Endodermal cell (in vitro differentiated cells): Measurements from ENCODE around the gene ZBTB16. TPM values are rescaled to one million over a fixed set of nuclear protein-coding genes. Genes with fewer than 3 reads are reported as not detected.

Experiments
- DNase-seq: peaks from one replicate; pipeline ENCODE4 v3.0.0-alpha.2; 2017
- H3K27ac ChIP-seq: 2 replicates; pipeline ENCODE4 v1.5.1; 2013; ENCODE audit warnings: mild to moderate bottlenecking, low read depth, low read length, moderate library complexity
- H3K27me3 ChIP-seq: 2 replicates; pipeline ENCODE4 v1.6.1; 2013; ENCODE audit warnings: mild to moderate bottlenecking, low read length, moderate library complexity; ENCODE audit not compliant: insufficient read depth, control insufficient read depth, poor library complexity, severe bottlenecking
- H3K36me3 ChIP-seq: 2 replicates; pipeline ENCODE4 v1.7.0; 2013; ENCODE audit warnings: mild to moderate bottlenecking, low read length, moderate library complexity; ENCODE audit not compliant: control insufficient read depth, insufficient read depth
- H3K4me1 ChIP-seq: one replicate; pipeline ENCODE4 v1.7.0; 2013; ENCODE audit warnings: low read length; ENCODE audit not compliant: control insufficient read depth, insufficient read depth
- H3K4me3 ChIP-seq: 2 replicates; pipeline ENCODE4 v1.5.1; 2013; ENCODE audit warnings: mild to moderate bottlenecking, low read length, moderate library complexity
- H3K9ac ChIP-seq: 2 replicates; pipeline ENCODE4 v1.6.1; 2013; ENCODE audit warnings: mild to moderate bottlenecking, low read length, moderate library complexity; ENCODE audit not compliant: poor library complexity, severe bottlenecking; ENCODE audit errors: extremely low read depth
- H3K9me3 ChIP-seq: 2 replicates; pipeline ENCODE4 v1.6.1; 2013; ENCODE audit warnings: mild to moderate bottlenecking, low read length, moderate library complexity; ENCODE audit not compliant: control insufficient read depth
- H3K27ac Mint-ChIP-seq: 2 replicates; pipeline ENCODE4 v1.8.0; 2020; ENCODE audit warnings: mixed read lengths
- H3K27me3 Mint-ChIP-seq: 2 replicates; pipeline ENCODE4 v1.8.0; 2021; ENCODE audit warnings: mild to moderate bottlenecking, mixed read lengths; ENCODE audit not compliant: insufficient read depth
- H3K36me3 Mint-ChIP-seq: 2 replicates; pipeline ENCODE4 v1.8.0; 2020; ENCODE audit warnings: low read depth, mixed read lengths
- H3K4me1 Mint-ChIP-seq: 2 replicates; pipeline ENCODE4 v1.8.0; 2020; ENCODE audit warnings: mixed read lengths
- H3K4me3 Mint-ChIP-seq: 2 replicates; pipeline ENCODE4 v1.8.0; 2020; ENCODE audit warnings: mild to moderate bottlenecking, moderate library complexity, mixed read lengths
- H3K9me3 Mint-ChIP-seq: 2 replicates; pipeline ENCODE4 v1.8.0; 2020; ENCODE audit warnings: mild to moderate bottlenecking, mixed read lengths
- CTCF ChIP-seq: fragments of 200-600 bp; sonication (generic); conservative IDR thresholded peaks from 2 replicates; pipeline ENCODE4 v1.5.0; 2021; ENCODE audit warnings: antibody characterized with exemption, mild to moderate bottlenecking
- WGBS, 2 experiments: methylation state at CpG; one replicate each; pipeline versions ENCODE4 v1.1.5 to v1.1.7; 2013; ENCODE audit warnings: missing lambda C conversion rate in 2 of 2, mixed read lengths in 1 of 2; ENCODE audit not compliant: insufficient coverage in 1 of 2, insufficient read length in 1 of 2; 5-methylcytosine and 5-hydroxymethylcytosine counted together
- total RNA-seq, 2 donors: library from RNA; stranded (reverse); fragmentation: NEBNext Ultra II Directional in 1 of 2; extraction: Animal tissue kit (Norgen Biotek cat#: 25700) in 1 of 2; gene quantifications; 2 replicates in 1 of 2; 3 replicates in 1 of 2; pipeline ENCODE4 v1.2.1, GENCODE V29; 2021

The ZBTB16 gene
- total RNA-seq, 2 donors from 2014 or later: 4.1 to 5.8 TPM

- H3K36me3 Mint-ChIP-seq: no peaks in the 10 kb centered on the region
- no peak overlapping the region for H3K9ac ChIP-seq
- DNase-seq: no peak
- no peak overlapping the region for H3K27ac Mint-ChIP-seq
- no peaks in the 10 kb centered on the region for H3K4me1 ChIP-seq
- H3K27me3 ChIP-seq: no peaks in the 10 kb centered on the region
- no peak overlapping the region for H3K27ac ChIP-seq
- H3K36me3 ChIP-seq: no peaks in the 10 kb centered on the region
- H3K9me3 Mint-ChIP-seq: no peaks in the 10 kb centered on the region
- H3K27me3 Mint-ChIP-seq: peaks cover 7% of the 10 kb centered on the region
- no peak overlapping the region for H3K4me3 ChIP-seq
- no peaks in the 10 kb centered on the region for H3K9me3 ChIP-seq
- WGBS, 2 experiments: 75 to 94% methylated on average over 1 to 6 of the region's 6 CpGs
- TF ChIP-seq CTCF: no peak
- no peak overlapping the region for H3K4me3 Mint-ChIP-seq
- peaks cover 2% of the 10 kb centered on the region for H3K4me1 Mint-ChIP-seq
Measured at GRCh38 chr11:114260077-114260476, 200.6 kb downstream of the ZBTB16 start.

- Mint-ChIP-seq H3K27me3 (peaks cover 7% of the 10 kb centered on the region), H3K4me3 (no peak overlapping the region), H3K36me3 (no peaks in the 10 kb centered on the region), H3K4me1 (peaks cover 2% of the 10 kb centered on the region), H3K9me3 (no peaks in the 10 kb centered on the region), H3K27ac (no peak overlapping the region)
- Histone ChIP-seq H3K36me3 (no peaks in the 10 kb centered on the region), H3K4me3 (no peak overlapping the region), H3K27ac (no peak overlapping the region), H3K4me1 (no peaks in the 10 kb centered on the region), H3K27me3 (no peaks in the 10 kb centered on the region), H3K9me3 (no peaks in the 10 kb centered on the region), H3K9ac (no peak overlapping the region)
- WGBS, 2 experiments: 87 to 92% methylated on average over 6 to 9 of the region's 9 CpGs
- TF ChIP-seq CTCF: no peak
- no peak for DNase-seq
Measured at GRCh38 chr11:114260483-114260882, 201.0 kb downstream of the ZBTB16 start.

GRCh38 chr11:114261791-114262190, 202.3 kb downstream of the ZBTB16 start:
- 84 to 88% methylated on average over 7 of the region's 7 CpGs for WGBS, 2 experiments
- Histone ChIP-seq H3K27ac (no peak overlapping the region), H3K36me3 (no peaks in the 10 kb centered on the region), H3K9me3 (no peaks in the 10 kb centered on the region), H3K27me3 (no peaks in the 10 kb centered on the region), H3K9ac (no peak overlapping the region), H3K4me3 (no peak overlapping the region), H3K4me1 (no peaks in the 10 kb centered on the region)
- H3K4me1 Mint-ChIP-seq: peaks cover 2% of the 10 kb centered on the region
- no peak overlapping the region for H3K27ac Mint-ChIP-seq
- H3K27me3 Mint-ChIP-seq: peaks cover 7% of the 10 kb centered on the region
- no peak for DNase-seq
- no peak overlapping the region for H3K4me3 Mint-ChIP-seq
- no peaks in the 10 kb centered on the region for H3K9me3 Mint-ChIP-seq
- H3K36me3 Mint-ChIP-seq: no peaks in the 10 kb centered on the region
- no peak for TF ChIP-seq CTCF
